ENCODE results near the gene METTL2B.
"Not testable (repeated sequence)": the region's sequence is repeated elsewhere in the genome, so short reads cannot be mapped to it uniquely, and the experiment has no call there.

Gene METTL2B

DNA sequence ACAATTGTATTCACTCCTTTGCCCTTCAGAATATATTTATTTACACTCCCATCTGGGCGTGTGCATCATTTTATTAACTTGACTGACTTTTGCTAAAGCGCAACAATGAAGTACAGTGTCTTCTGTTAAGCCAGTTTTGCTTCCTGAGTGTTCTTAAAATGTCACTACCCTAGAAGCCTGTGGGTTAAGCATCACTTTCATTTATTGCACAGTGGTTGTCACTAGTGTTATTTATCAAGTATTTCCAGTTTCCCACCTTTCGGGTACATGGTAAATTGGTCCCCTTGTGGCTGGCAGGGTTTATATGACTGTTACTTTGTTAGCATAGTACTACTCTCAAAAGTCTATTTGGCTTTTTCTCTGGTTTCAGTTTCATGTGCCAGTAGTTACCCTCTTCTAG, 17.6 kb upstream of the METTL2B start:
- TF ChIP-seq CTCF (IDR thresholded peaks at IDR 0.05; ENCODE audit: poor library complexity, severe bottlenecking): no peak
- Histone ChIP-seq H3K4me1 (ENCODE audit: insufficient read depth, poor library complexity, severe bottlenecking) (no peaks in the 10 kb centered on the region), H3K4me3 (ENCODE audit: severe bottlenecking) (no peak overlapping the region), H3K9me3 (ENCODE audit: severe bottlenecking) (no peaks in the 10 kb centered on the region), H3K36me3 (ENCODE audit: low read depth) (peaks cover 14% of the 10 kb centered on the region), H3K27me3 (ENCODE audit: insufficient read depth, poor library complexity, severe bottlenecking) (no peaks in the 10 kb centered on the region), H3K27ac (ENCODE audit: poor library complexity, severe bottlenecking) (peak overlapping the region; percentile 10)
- ATAC-seq (ENCODE audit: low read depth): no peak
- no peak for DNase-seq (ENCODE audit: low spot score)

- Histone ChIP-seq H3K9me3 (ENCODE audit: severe bottlenecking) (no peaks in the 10 kb centered on the region), H3K4me3 (ENCODE audit: severe bottlenecking) (no peak overlapping the region), H3K27ac (ENCODE audit: poor library complexity, severe bottlenecking) (no peak overlapping the region), H3K36me3 (ENCODE audit: low read depth) (peaks cover 14% of the 10 kb centered on the region), H3K4me1 (ENCODE audit: insufficient read depth, poor library complexity, severe bottlenecking) (no peaks in the 10 kb centered on the region), H3K27me3 (ENCODE audit: insufficient read depth, poor library complexity, severe bottlenecking) (no peaks in the 10 kb centered on the region)
- DNase-seq (ENCODE audit: low spot score) (no peak), ATAC-seq (ENCODE audit: low read depth) (0 out of 3 replicates have a peak, but pooled peaks have one; percentile 7)
- TF ChIP-seq CTCF (IDR thresholded peaks at IDR 0.05; ENCODE audit: poor library complexity, severe bottlenecking): peak; percentile 60
Observed at GRCh38 chr7:128459394-128459878, 17.1 kb upstream of the METTL2B start.

DNA sequence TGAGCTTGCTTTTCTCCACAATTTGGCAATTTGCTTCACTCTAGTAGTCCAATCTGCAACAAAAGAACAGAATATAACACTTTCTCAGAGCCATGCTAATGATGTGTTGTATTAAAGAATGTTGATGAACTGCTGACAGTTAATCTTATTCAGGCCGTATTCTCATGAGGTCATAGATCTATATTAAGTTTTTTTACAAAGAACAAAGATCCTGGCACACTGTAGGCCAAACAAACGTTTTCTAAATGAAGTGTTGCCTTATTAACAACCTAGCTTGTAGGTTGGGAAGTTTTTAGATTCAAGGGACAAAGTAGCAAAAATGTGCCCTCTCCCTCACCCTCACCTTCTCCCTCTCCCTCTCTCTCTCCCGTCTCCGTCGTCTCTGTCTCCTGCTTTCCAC, 14.1 kb upstream of the METTL2B start:
- no peak for TF ChIP-seq CTCF (IDR thresholded peaks at IDR 0.05; ENCODE audit: poor library complexity, severe bottlenecking)
- Histone ChIP-seq H3K36me3 (ENCODE audit: low read depth) (peaks cover 8% of the 10 kb centered on the region), H3K27me3 (ENCODE audit: insufficient read depth, poor library complexity, severe bottlenecking) (no peaks in the 10 kb centered on the region), H3K27ac (ENCODE audit: poor library complexity, severe bottlenecking) (no peak overlapping the region), H3K4me1 (ENCODE audit: insufficient read depth, poor library complexity, severe bottlenecking) (no peaks in the 10 kb centered on the region), H3K9me3 (ENCODE audit: severe bottlenecking) (no peaks in the 10 kb centered on the region), H3K4me3 (ENCODE audit: severe bottlenecking) (no peak overlapping the region)
- no peak for ATAC-seq (ENCODE audit: low read depth)
- DNase-seq (ENCODE audit: low spot score): no peak

DNA sequence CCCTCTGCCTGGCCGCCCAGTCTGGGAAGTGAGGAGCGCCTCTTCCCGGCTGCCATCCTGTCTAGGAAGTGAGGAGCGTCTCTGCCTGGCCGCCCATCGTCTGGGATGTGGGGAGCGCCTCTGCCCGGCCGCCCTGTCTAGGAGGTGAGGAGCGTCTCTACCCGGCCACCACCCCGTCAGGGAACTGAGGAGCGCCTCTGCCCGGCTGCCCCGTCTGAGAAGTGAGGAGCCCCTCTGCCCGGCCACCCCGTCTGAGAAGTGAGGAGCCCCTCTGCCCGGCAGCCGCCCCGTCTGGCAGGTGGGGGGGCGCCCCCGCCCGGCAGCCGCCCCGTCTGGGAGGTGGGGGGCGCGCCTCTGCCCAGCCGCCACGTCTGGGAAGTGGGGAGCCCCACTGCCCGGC, 13.2 kb upstream of the METTL2B start:
- not testable (repeated sequence) for ATAC-seq (ENCODE audit: low read depth); H3K4me1 ChIP-seq (ENCODE audit: insufficient read depth, poor library complexity, severe bottlenecking); H3K4me3 ChIP-seq (ENCODE audit: severe bottlenecking)

DNA sequence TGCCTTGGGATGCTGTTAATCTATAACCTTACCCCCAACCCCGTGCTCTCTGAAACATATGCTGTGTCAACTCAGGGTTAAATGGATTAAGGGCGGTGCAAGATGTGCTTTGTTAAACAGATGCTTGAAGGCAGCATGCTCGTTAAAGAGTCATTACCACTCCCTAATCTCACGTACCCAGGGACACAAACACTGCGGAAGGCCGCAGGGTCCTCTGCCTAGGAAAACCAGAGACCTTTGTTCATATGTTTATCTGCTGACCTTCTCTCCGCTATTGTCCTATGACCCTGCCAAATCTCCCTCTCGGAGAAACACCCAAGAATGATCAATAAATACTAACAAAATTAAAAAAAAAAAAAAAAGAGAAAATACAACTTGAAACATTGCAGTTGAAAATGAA, 12.6 kb upstream of the METTL2B start:
- not testable (repeated sequence) for H3K36me3 ChIP-seq (ENCODE audit: low read depth); H3K9me3 ChIP-seq (ENCODE audit: severe bottlenecking); H3K4me1 ChIP-seq (ENCODE audit: insufficient read depth, poor library complexity, severe bottlenecking); H3K4me3 ChIP-seq (ENCODE audit: severe bottlenecking); H3K27me3 ChIP-seq (ENCODE audit: insufficient read depth, poor library complexity, severe bottlenecking); H3K27ac ChIP-seq (ENCODE audit: poor library complexity, severe bottlenecking); DNase-seq (ENCODE audit: low spot score); ATAC-seq (ENCODE audit: low read depth)

More for the DNA sequence above, 13.2 kb upstream of the METTL2B start:
- not testable (repeated sequence) for H3K27me3 ChIP-seq (ENCODE audit: insufficient read depth, poor library complexity, severe bottlenecking); DNase-seq (ENCODE audit: low spot score); H3K27ac ChIP-seq (ENCODE audit: poor library complexity, severe bottlenecking); H3K36me3 ChIP-seq (ENCODE audit: low read depth); H3K9me3 ChIP-seq (ENCODE audit: severe bottlenecking)

- ATAC-seq (ENCODE audit: low read depth); H3K27me3 ChIP-seq (ENCODE audit: insufficient read depth, poor library complexity, severe bottlenecking); H3K36me3 ChIP-seq (ENCODE audit: low read depth); H3K4me3 ChIP-seq (ENCODE audit: severe bottlenecking); H3K4me1 ChIP-seq (ENCODE audit: insufficient read depth, poor library complexity, severe bottlenecking); H3K9me3 ChIP-seq (ENCODE audit: severe bottlenecking); DNase-seq (ENCODE audit: low spot score); H3K27ac ChIP-seq (ENCODE audit: poor library complexity, severe bottlenecking): not testable (repeated sequence)
Observed at GRCh38 chr7:128466871-128467270, 9.7 kb upstream of the METTL2B start.

- H3K9me3 ChIP-seq (ENCODE audit: severe bottlenecking); DNase-seq (ENCODE audit: low spot score); ATAC-seq (ENCODE audit: low read depth): not testable (repeated sequence)
Observed at GRCh38 chr7:128477336-128477690, 765 bp downstream of the METTL2B start.

DNA sequence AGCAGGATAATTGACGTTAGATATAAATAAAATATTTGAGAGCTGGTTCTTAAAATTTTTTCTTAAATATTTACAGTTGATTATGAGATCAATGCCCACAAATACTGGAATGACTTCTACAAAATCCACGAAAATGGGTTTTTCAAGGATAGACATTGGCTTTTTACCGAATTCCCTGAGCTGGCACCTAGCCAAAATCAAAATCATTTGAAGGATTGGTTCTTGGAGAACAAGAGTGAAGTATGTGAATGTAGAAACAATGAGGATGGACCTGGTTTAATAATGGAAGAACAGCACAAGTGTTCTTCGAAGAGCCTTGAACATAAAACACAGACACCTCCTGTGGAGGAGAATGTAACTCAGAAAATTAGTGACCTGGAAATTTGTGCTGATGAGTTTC, 2.5 kb downstream of the METTL2B start:
- not testable (repeated sequence) for H3K4me1 ChIP-seq (ENCODE audit: insufficient read depth, poor library complexity, severe bottlenecking); H3K27ac ChIP-seq (ENCODE audit: poor library complexity, severe bottlenecking); H3K4me3 ChIP-seq (ENCODE audit: severe bottlenecking); ATAC-seq (ENCODE audit: low read depth); DNase-seq (ENCODE audit: low spot score); H3K27me3 ChIP-seq (ENCODE audit: insufficient read depth, poor library complexity, severe bottlenecking); H3K9me3 ChIP-seq (ENCODE audit: severe bottlenecking)
- peaks cover 36% of the 10 kb centered on the region for H3K36me3 ChIP-seq (ENCODE audit: low read depth)

More at GRCh38 chr7:128477336-128477690, 765 bp downstream of the METTL2B start:
- Histone ChIP-seq H3K27ac (ENCODE audit: poor library complexity, severe bottlenecking) (peak overlapping the region; percentile 62), H3K4me3 (ENCODE audit: severe bottlenecking) (peak overlapping the region; percentile 57), H3K36me3 (ENCODE audit: low read depth) (peaks cover 24% of the 10 kb centered on the region)
- H3K27me3 ChIP-seq (ENCODE audit: insufficient read depth, poor library complexity, severe bottlenecking); H3K4me1 ChIP-seq (ENCODE audit: insufficient read depth, poor library complexity, severe bottlenecking): not testable (repeated sequence)

GRCh38 chr7:128488134-128488533, 11.6 kb downstream of the METTL2B start:
- DNase-seq (ENCODE audit: low spot score); H3K9me3 ChIP-seq (ENCODE audit: severe bottlenecking); H3K4me1 ChIP-seq (ENCODE audit: insufficient read depth, poor library complexity, severe bottlenecking); H3K27ac ChIP-seq (ENCODE audit: poor library complexity, severe bottlenecking); H3K4me3 ChIP-seq (ENCODE audit: severe bottlenecking); ATAC-seq (ENCODE audit: low read depth); H3K27me3 ChIP-seq (ENCODE audit: insufficient read depth, poor library complexity, severe bottlenecking): not testable (repeated sequence)
- peaks cover 23% of the 10 kb centered on the region for H3K36me3 ChIP-seq (ENCODE audit: low read depth)

Measured in RWPE2 (cell line).